ENCODE results near the gene HOXA5. TPM values are rescaled to one million over a fixed set of nuclear protein-coding genes. Genes with fewer than 3 reads are reported as not detected.

HOXA5 gene
- total RNA-seq, 1 experiment from 2014 or later = 7.5 TPM

DNA sequence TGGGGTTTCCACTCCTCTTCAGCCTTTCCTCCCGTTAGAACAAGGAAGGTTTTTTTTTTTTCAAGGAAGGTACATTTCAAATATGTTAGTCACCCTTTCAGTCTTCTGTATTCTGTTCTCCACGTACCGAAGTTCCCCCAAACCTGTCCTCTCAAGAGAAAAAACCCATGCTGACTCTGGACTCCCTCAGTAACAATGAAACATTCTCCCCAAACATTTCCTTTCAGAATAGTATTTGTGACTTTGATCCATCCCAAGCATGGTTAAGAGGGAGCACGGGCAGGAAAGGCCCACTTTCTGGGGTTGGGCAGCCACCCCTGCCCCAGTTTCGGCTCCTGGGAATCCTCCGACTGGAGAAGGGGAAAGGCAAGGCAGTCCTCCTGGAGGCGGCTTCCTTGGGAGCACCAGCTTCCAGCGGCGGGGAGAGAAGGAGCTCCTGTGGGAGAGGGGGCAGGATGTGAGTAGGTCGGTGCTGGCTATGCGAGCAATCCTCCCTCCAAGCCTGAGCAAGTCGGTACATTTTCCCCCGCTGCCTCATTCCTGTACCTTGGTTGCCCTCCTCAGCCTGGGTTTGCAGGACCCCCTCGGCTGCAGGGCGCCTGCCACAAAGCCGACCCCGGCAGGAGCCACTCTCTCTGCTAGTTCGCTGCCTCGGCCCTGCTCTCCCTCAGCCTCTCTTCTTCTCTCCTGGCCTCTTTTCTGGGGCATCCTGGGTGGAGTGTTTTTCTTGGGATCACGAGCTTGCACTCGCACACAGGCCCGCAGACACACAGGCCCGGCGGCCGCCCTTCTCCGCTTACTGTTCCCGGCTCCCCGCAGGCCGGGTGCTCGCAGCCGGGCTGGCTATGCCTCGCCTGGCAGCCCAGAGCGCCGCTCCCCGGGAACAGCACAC lies 45.5 kb downstream of the HOXA5 start:
- DNase-seq (peak; percentile 58), ATAC-seq (peak; percentile 21)
- Histone ChIP-seq H3K9ac (ENCODE audit: low read length) (peak overlapping the region; percentile 79), H3K4me1 (ENCODE audit: insufficient read depth, low read length) (peaks cover 32% of the 10 kb centered on the region), H3K4me3 (ENCODE audit: low read length) (peak overlapping the region; percentile 84), H2AFZ (ENCODE audit: low read length) (peak overlapping the region; percentile 64; the same call in 1 of the 2 replicates), H3K27me3 (ENCODE audit: low read length) (no peaks in the 10 kb centered on the region), H3K4me2 (ENCODE audit: low read length) (peak overlapping the region; percentile 94), H4K20me1 (ENCODE audit: low read length) (no peaks in the 10 kb centered on the region), H3K9me2 (replicated peaks; ENCODE audit: low read length) (no peaks in the 10 kb centered on the region), H3K79me2 (ENCODE audit: low read length) (peaks cover 52% of the 10 kb centered on the region), H3K9me3 (ENCODE audit: low read length) (no peaks in the 10 kb centered on the region), H3K27ac (ENCODE audit: low read length) (peak overlapping the region; percentile 88), H3K36me3 (ENCODE audit: low read depth, low read length) (peaks cover 14% of the 10 kb centered on the region; the same call in 1 of the 2 replicates), H3F3A (ENCODE audit: low read length, unreplicated experiment) (no peaks in the 10 kb centered on the region)
- ChIA-PET POLR2A (ENCODE audit: unreplicated experiment) (interaction anchor here (0.5 to 1.3 kb wide), 6 partner anchors 17 to 305 kb away, joined by 3 to 9 read pairs (median 4); partner anchors contain the start of gene HOXA10), CTCF (interaction anchor here (1.1 kb wide), 2 partner anchors 13 to 254 kb away, joined by 4 to 5 read pairs; no protein-coding TSS in a partner anchor)
- intact Hi-C loops (cut with micrococcal nuclease) = loop anchor here (1.0 to 2.0 kb wide), 8 partner anchors 12 to 243 kb away; partner anchors contain the start of gene SKAP2
- BruUV-seq (replicated peaks) = TSS peak; percentile 34
- TF ChIP-seq EZH2 (IDR thresholded peaks at IDR 0.05; ENCODE audit: low read length, unreplicated experiment) = no peak
- TF ChIP-seq, protein P1, sequence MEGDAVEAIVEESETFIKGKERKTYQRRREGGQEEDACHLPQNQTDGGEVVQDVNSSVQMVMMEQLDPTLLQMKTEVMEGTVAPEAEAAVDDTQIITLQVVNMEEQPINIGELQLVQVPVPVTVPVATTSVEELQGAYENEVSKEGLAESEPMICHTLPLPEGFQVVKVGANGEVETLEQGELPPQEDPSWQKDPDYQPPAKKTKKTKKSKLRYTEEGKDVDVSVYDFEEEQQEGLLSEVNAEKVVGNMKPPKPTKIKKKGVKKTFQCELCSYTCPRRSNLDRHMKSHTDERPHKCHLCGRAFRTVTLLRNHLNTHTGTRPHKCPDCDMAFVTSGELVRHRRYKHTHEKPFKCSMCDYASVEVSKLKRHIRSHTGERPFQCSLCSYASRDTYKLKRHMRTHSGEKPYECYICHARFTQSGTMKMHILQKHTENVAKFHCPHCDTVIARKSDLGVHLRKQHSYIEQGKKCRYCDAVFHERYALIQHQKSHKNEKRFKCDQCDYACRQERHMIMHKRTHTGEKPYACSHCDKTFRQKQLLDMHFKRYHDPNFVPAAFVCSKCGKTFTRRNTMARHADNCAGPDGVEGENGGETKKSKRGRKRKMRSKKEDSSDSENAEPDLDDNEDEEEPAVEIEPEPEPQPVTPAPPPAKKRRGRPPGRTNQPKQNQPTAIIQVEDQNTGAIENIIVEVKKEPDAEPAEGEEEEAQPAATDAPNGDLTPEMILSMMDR (conservative IDR thresholded peaks at IDR 0.05; ENCODE audit: low read depth, low read length) = no peak
- TF ChIP-seq EZH2phosphoT487 (IDR thresholded peaks at IDR 0.05; ENCODE audit: borderline replicate concordance, low read length) = no peak

DNA sequence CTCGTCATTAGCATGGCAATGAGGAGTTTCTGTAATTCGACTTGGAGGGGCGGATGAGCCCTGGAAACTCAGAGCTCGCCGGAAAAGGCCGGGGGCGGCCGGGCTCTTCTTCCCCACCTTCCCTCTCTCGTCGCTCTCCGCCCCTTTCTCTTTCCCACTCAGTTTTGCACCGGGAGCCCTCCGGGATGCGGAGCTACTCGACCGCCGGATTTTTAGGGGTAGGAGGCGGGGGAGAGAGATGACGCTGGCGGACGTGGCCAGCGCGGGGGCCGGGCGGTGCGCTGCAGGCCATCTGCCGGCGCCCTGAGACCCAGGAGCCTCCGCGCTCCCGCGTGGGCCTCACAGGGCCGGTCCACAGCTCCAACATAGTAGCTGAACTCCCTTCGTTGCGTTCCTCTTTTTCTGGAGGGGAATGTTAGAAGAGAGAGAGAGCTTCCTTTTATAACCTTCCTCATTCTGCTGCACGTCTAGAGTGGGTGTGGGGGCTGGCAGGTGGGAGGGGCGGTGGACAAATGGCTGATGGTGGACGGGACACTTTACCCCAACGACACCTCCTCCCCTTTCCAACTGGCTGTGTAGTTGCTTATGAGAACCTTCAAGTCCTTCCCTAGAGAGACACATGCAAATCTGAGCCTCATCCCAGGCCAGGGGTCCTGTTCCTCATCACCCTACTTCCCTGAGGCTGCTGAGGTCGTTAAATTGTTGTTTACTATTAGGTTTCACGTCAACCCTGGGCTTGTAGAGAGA lies 46.5 kb downstream of the HOXA5 start:
- Histone ChIP-seq H3K9ac (ENCODE audit: low read length) (peak overlapping the region; percentile 79), H3K4me1 (ENCODE audit: insufficient read depth, low read length) (peaks cover 35% of the 10 kb centered on the region), H3K36me3 (ENCODE audit: low read depth, low read length) (peaks cover 14% of the 10 kb centered on the region; the same call in 1 of the 2 replicates), H3F3A (ENCODE audit: low read length, unreplicated experiment) (no peaks in the 10 kb centered on the region), H3K9me3 (ENCODE audit: low read length) (no peaks in the 10 kb centered on the region), H3K27me3 (ENCODE audit: low read length) (no peaks in the 10 kb centered on the region), H3K27ac (ENCODE audit: low read length) (peak overlapping the region; percentile 88), H3K4me3 (ENCODE audit: low read length) (peak overlapping the region; percentile 84), H3K79me2 (ENCODE audit: low read length) (peaks cover 52% of the 10 kb centered on the region), H2AFZ (ENCODE audit: low read length) (peak overlapping the region; percentile 64), H4K20me1 (ENCODE audit: low read length) (no peaks in the 10 kb centered on the region), H3K4me2 (ENCODE audit: low read length) (peak overlapping the region; percentile 94), H3K9me2 (replicated peaks; ENCODE audit: low read length) (no peaks in the 10 kb centered on the region)
- TF ChIP-seq, protein P1 (conservative IDR thresholded peaks at IDR 0.05; ENCODE audit: low read depth, low read length) = no peak
- no peak for TF ChIP-seq EZH2 (IDR thresholded peaks at IDR 0.05; ENCODE audit: low read length, unreplicated experiment)
- TF ChIP-seq EZH2phosphoT487 (IDR thresholded peaks at IDR 0.05; ENCODE audit: borderline replicate concordance, low read length) = no peak
- DNase-seq (peak; percentile 45), ATAC-seq (peak; percentile 23)
- CTCF ChIA-PET = no interaction called here
- BruUV-seq (replicated peaks) = no TSS peak
- POLR2A ChIA-PET (ENCODE audit: unreplicated experiment) = interaction anchor here (0.5 to 1.3 kb wide), 10 partner anchors 14 to 421 kb away, joined by 3 to 15 read pairs (median 6); partner anchors contain the start of gene HOXA10
- intact Hi-C loops (cut with micrococcal nuclease) = loop anchor here (2.0 kb wide), 1 partner anchor 50 kb away; no protein-coding TSS in a partner anchor

Measured in PC-3 (cell line).